ENCODE measurements around the gene KLK7. TPM values are rescaled to one million over a fixed set of nuclear protein-coding genes. Genes with fewer than 3 reads are reported as not detected.
A peak's percentile ranks its signal among the peaks of the same experiment; 100 is the strongest.

The KLK7 gene
- total RNA-seq, 1 donor from 2014 or later: not detected

DNA sequence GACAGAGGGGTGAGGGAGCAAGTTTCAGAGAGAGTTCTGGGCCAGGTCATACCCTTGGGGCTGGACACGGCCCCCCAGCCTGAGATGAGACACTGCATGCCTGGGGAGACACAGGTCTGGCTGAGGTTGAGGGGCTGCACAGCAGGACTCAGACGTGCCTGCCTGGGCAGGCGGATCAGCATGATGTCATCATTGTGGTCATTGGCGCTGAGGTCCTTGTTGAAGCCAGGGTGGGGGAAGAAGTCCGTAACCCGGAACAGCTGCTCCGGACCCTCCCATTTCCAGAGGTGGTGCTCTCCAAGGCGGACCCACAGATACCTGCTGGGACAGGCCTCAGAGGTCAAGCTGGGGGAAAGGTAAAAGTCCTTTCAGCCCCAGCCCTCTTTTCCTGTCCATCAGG is 22.7 kb upstream of the KLK7 start:
- no peaks in the 10 kb centered on the region for H3K4me1 Mint-ChIP-seq (ENCODE audit: low read depth, unreplicated experiment)
- no peak overlapping the region for H3K27ac Mint-ChIP-seq (ENCODE audit: unreplicated experiment)
- TF ChIP-seq, protein P1, sequence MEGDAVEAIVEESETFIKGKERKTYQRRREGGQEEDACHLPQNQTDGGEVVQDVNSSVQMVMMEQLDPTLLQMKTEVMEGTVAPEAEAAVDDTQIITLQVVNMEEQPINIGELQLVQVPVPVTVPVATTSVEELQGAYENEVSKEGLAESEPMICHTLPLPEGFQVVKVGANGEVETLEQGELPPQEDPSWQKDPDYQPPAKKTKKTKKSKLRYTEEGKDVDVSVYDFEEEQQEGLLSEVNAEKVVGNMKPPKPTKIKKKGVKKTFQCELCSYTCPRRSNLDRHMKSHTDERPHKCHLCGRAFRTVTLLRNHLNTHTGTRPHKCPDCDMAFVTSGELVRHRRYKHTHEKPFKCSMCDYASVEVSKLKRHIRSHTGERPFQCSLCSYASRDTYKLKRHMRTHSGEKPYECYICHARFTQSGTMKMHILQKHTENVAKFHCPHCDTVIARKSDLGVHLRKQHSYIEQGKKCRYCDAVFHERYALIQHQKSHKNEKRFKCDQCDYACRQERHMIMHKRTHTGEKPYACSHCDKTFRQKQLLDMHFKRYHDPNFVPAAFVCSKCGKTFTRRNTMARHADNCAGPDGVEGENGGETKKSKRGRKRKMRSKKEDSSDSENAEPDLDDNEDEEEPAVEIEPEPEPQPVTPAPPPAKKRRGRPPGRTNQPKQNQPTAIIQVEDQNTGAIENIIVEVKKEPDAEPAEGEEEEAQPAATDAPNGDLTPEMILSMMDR (IDR thresholded peaks at IDR 0.05; ENCODE audit: partially characterized antibody, unreplicated experiment): no peak
- H3K36me3 Mint-ChIP-seq (ENCODE audit: unreplicated experiment): no peaks in the 10 kb centered on the region
- peaks cover 8% of the 10 kb centered on the region for H3K27me3 Mint-ChIP-seq (ENCODE audit: unreplicated experiment)
- peaks cover 1% of the 10 kb centered on the region for H3K9me3 Mint-ChIP-seq (ENCODE audit: unreplicated experiment)
- no peak overlapping the region for H3K4me3 Mint-ChIP-seq (ENCODE audit: unreplicated experiment)
- DNase-seq: no peak

DNA sequence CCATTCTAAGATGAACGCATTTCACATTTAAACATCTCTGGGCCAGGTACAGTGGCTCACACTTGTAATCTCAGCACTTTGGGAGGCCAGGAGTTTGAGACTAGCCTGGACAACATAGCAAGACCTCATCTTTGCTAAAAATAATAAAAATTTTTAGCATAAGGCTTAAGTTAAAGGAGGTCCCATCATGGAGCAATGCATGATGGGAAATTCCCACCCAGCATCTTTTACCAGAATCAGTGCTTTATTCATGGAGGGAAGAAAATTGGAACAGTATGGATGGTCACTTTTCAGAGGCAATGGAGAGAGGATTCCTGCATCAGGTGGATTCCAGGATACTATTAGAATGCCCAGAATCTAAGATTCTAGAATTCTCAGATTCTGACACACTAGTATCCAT is 21.5 kb upstream of the KLK7 start:
- Mint-ChIP-seq H3K4me3 (ENCODE audit: unreplicated experiment) (no peak overlapping the region), H3K27ac (ENCODE audit: unreplicated experiment) (no peak overlapping the region), H3K36me3 (ENCODE audit: unreplicated experiment) (no peaks in the 10 kb centered on the region), H3K27me3 (ENCODE audit: unreplicated experiment) (peaks cover 10% of the 10 kb centered on the region), H3K9me3 (ENCODE audit: unreplicated experiment) (peaks cover 1% of the 10 kb centered on the region), H3K4me1 (ENCODE audit: low read depth, unreplicated experiment) (no peaks in the 10 kb centered on the region)
- DNase-seq: no peak
- TF ChIP-seq, protein P1 (IDR thresholded peaks at IDR 0.05; ENCODE audit: partially characterized antibody, unreplicated experiment): no peak

DNA sequence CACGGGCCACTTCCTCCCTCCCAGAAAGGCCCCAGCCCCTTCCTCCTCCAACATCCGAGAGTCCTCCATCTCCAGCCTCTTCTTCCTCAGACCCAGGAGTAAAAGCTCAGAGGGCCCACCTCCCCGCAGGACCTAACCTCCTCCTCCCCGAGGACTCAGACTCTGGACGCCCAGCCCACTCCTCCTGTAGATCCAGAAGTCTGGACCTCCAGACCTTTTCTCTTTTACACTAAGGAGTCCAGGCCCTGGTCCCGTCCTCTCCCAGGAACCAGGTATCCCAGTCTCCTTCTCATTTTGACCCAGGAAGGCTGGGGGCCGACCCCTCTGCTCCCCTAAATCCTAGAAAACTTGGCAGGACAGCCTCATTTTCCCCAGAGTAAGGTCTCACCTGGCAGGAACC is 19.6 kb upstream of the KLK7 start:
- Mint-ChIP-seq H3K27me3 (ENCODE audit: unreplicated experiment) (peaks cover 13% of the 10 kb centered on the region), H3K36me3 (ENCODE audit: unreplicated experiment) (no peaks in the 10 kb centered on the region)

DNA sequence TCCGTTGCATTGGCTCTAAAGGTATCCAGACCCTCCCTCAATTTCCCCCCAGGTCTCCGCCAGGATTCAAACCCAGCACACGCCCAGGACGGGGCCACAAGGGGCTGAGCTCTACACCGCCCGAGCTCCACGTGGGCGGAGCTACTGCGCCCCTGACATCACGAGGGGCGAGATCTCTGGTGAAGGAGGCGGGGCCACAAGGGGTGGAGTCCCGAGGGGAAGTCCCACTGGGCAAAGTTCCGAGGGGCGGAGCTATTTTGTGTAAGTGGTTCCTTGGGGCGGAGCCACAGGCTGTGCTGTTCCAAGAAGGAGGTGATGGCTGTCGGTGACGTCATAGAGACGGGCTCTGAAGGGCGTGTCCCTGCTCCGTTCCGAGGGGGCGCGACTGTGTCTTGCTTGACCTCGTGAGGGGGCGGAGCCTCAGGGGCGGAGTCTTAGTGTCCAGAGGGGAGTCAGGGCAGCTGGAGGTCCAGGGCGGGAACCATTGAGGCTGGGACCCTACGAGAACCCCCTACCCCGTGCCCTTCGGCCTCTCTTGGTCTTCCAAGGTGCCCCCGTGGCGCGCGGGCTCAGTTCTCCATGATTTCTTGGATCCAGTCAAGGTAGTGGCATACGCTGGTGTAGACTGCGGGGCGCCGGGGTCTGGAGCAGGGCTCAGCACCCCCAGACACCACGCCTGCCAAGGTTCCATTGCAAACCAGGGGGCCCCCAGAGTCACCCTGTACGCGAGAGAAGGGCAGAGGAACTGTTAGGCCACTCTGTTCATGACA is 19.0 kb upstream of the KLK7 start:
- Mint-ChIP-seq H3K27ac (ENCODE audit: unreplicated experiment) (no peak overlapping the region), H3K4me3 (ENCODE audit: unreplicated experiment) (no peak overlapping the region), H3K4me1 (ENCODE audit: low read depth, unreplicated experiment) (no peaks in the 10 kb centered on the region), H3K9me3 (ENCODE audit: unreplicated experiment) (peaks cover 1% of the 10 kb centered on the region), H3K36me3 (ENCODE audit: unreplicated experiment) (no peaks in the 10 kb centered on the region), H3K27me3 (ENCODE audit: unreplicated experiment) (peaks cover 16% of the 10 kb centered on the region)
- TF ChIP-seq, protein P1 (IDR thresholded peaks at IDR 0.05; ENCODE audit: partially characterized antibody, unreplicated experiment): no peak
- DNase-seq: peak; percentile 43

More for the DNA sequence above, 19.6 kb upstream of the KLK7 start:
- TF ChIP-seq, protein P1 (IDR thresholded peaks at IDR 0.05; ENCODE audit: partially characterized antibody, unreplicated experiment): no peak
- peaks cover 1% of the 10 kb centered on the region for H3K9me3 Mint-ChIP-seq (ENCODE audit: unreplicated experiment)
- no peak overlapping the region for H3K27ac Mint-ChIP-seq (ENCODE audit: unreplicated experiment)
- H3K4me1 Mint-ChIP-seq (ENCODE audit: low read depth, unreplicated experiment): no peaks in the 10 kb centered on the region
- H3K4me3 Mint-ChIP-seq (ENCODE audit: unreplicated experiment): no peak overlapping the region
- DNase-seq: no peak

DNA sequence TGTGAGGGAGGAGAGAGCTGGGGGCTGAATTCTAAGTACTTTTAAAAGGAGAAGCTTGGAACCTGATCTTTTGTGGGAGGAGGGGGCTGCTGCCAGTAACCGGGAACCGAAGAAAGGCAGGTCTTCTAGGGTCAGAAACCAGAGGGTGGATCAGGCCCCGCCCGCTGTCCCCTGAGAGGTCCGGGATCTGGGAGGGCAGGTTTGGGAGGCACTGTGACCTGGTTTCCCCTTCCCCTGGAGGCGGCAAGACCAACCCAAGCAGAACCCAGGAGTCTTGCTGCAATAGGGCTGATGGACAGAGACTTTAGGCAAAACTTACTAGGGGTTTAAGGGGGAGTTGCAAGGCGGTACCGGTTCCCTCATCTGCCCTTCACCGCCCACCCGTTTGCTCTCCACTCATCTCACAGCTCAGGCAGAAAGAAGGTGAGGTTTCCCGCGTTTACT is 18.4 kb upstream of the KLK7 start:
- Mint-ChIP-seq H3K27ac (ENCODE audit: unreplicated experiment) (no peak overlapping the region), H3K4me3 (ENCODE audit: unreplicated experiment) (no peak overlapping the region), H3K9me3 (ENCODE audit: unreplicated experiment) (peaks cover 1% of the 10 kb centered on the region), H3K27me3 (ENCODE audit: unreplicated experiment) (peaks cover 12% of the 10 kb centered on the region), H3K4me1 (ENCODE audit: low read depth, unreplicated experiment) (no peaks in the 10 kb centered on the region), H3K36me3 (ENCODE audit: unreplicated experiment) (no peaks in the 10 kb centered on the region)
- no peak for DNase-seq
- TF ChIP-seq, protein P1 (IDR thresholded peaks at IDR 0.05; ENCODE audit: partially characterized antibody, unreplicated experiment): no peak

Measured in glutamatergic neuron (in vitro differentiated cells).